HUES6 (cell line): ENCODE results near the gene PDP2.
"Not testable (repeated sequence)": the region's sequence is repeated elsewhere in the genome, so short reads cannot be mapped to it uniquely, and the experiment has no call there.

Experiments used
- H3K27ac ChIP-seq: 2 replicates; pipeline ENCODE4 v1.7.0; 2013; ENCODE audit warnings: low read depth, mild to moderate bottlenecking, low read length, inconsistent platforms
- H3K27me3 ChIP-seq: 2 replicates; pipeline ENCODE4 v1.6.1; 2013; ENCODE audit warnings: low read length; ENCODE audit not compliant: control insufficient read depth, insufficient read depth
- H3K36me3 ChIP-seq: 2 replicates; pipeline ENCODE4 v1.6.1; 2013; ENCODE audit warnings: low read length; ENCODE audit not compliant: control insufficient read depth, insufficient read depth
- H3K4me1 ChIP-seq: 2 replicates; pipeline ENCODE4 v1.6.1; 2013; ENCODE audit warnings: low read length; ENCODE audit not compliant: control insufficient read depth, insufficient read depth
- H3K4me3 ChIP-seq: 2 replicates; pipeline ENCODE4 v1.5.1; 2013; ENCODE audit warnings: low read depth, low read length
- H3K9ac ChIP-seq: one replicate; pipeline ENCODE4 v1.6.1; 2013; ENCODE audit warnings: mild to moderate bottlenecking, low read length
- H3K9me3 ChIP-seq: 2 replicates; pipeline ENCODE4 v1.6.1; 2013; ENCODE audit warnings: low read depth, low read length; ENCODE audit not compliant: control insufficient read depth, insufficient read depth

The PDP2 gene

DNA sequence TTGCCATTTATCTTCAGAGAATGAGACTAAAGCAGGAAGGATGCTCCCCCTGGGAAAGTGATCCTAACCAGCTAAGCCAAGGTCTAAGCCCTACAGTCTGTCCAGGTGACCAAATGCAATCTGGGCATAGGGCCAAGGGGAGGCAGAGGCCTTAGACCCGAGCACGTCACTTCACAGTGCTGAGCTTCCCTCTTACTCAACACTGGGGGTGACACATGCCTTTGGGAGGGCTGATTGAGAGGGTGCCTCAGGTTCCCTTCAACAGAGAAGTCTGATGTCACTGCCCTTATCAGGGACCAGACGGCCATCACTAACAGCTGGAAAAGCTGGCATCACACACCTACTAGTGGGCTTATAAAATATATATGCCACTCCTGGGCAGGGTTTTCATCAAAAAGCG is 49.9 kb downstream of the PDP2 start:
- peaks cover 8% of the 10 kb centered on the region; the same call in 1 of the 2 replicates for H3K36me3 ChIP-seq
- H3K27me3 ChIP-seq, result peaks cover 32% of the 10 kb centered on the region
- no peak overlapping the region for H3K27ac ChIP-seq
- H3K4me1 ChIP-seq, result peaks cover 17% of the 10 kb centered on the region
- H3K9ac ChIP-seq, result no peak overlapping the region
- H3K4me3 ChIP-seq, result no peak overlapping the region
- H3K9me3 ChIP-seq, result no peaks in the 10 kb centered on the region

DNA sequence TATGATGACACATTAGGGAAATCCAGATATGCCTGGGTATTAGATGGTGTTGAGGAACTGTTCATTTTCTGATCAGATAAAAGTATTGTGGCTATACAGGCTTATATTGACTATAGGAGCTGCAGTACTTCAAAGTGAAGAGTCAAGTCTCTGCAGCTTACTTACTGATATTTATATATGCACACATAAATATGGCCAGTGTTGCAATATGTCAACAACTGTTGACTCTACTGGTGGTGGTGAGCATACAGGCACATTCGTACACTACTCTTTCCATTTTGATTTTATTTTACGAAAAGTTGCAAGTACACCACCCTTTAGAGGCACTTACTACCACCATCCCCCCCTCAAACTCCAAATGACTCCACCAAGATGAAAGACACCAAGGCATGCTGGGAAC is 51.4 kb downstream of the PDP2 start:
- H3K4me1 ChIP-seq, result peaks cover 22% of the 10 kb centered on the region
- peaks cover 8% of the 10 kb centered on the region; the same call in 1 of the 2 replicates for H3K36me3 ChIP-seq
- no peak overlapping the region for H3K4me3 ChIP-seq
- no peak overlapping the region for H3K27ac ChIP-seq
- H3K9me3 ChIP-seq, result no peaks in the 10 kb centered on the region
- H3K27me3 ChIP-seq, result peaks cover 24% of the 10 kb centered on the region
- no peak overlapping the region for H3K9ac ChIP-seq

DNA sequence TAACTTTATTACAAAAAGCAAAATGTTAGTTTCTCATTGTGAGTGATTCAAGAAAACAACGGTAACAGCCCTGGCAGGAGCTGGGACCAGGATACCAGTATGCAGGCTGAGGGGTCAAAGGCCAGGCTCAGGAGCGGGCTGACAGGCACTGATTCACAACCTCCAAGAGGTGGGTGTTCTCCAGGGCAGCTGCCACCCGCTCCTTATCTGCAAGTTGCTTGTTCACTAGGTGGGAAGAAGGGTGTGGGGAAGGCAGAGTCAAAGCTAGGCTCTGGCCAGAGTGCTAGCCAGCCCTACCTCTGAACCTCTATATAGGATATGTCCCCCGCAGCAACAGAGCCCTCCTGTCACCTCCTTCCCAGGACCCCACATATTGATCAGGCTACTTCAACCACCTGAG is 51.8 kb downstream of the PDP2 start:
- H3K9me3 ChIP-seq, result no peaks in the 10 kb centered on the region
- H3K4me3 ChIP-seq, result no peak overlapping the region
- peaks cover 18% of the 10 kb centered on the region for H3K4me1 ChIP-seq
- peaks cover 20% of the 10 kb centered on the region for H3K27me3 ChIP-seq
- no peak overlapping the region for H3K9ac ChIP-seq
- H3K36me3 ChIP-seq, result peaks cover 8% of the 10 kb centered on the region; the same call in 1 of the 2 replicates
- H3K27ac ChIP-seq, result no peak overlapping the region

DNA sequence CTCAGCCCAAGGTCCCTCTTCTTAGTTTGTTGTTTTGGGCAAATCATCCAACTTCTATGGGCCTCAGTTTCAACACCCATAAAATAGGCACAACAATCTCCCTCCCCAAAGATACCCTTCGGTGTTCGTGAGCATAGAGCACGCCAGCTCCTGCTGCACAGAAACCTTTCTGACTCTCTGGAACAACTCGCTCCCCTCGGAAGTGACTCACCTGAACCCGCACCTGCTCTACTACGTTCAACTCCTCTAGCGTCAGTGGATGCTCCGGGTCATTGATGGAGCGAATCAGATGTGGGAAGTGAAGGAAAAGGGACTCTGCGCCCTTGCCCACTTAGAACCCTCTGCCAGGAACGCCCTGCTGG is 53.4 kb downstream of the PDP2 start:
- no peak overlapping the region for H3K27ac ChIP-seq

GRCh38 chr16:66934138-66934838 is 54.0 kb downstream of the PDP2 start, which contains the start of gene CIAO2B:
Gene CIAO2B (minus strand): TSS chr16:66934402. CDS start chr16:66934364, 38 bp downstream.
- Histone ChIP-seq H3K4me3 (peak within 1 kb of the TSS; percentile 96), H3K4me1 (peaks cover 12% of the 10 kb centered on the region; the same call in 1 of the 2 replicates), H3K27me3 (peaks cover 10% of the 10 kb centered on the region), H3K9ac (peak within 1 kb of the TSS; percentile 94), H3K27ac (no peak within 1 kb of the TSS), H3K9me3 (no peaks in the 10 kb centered on the region), H3K36me3 (peaks cover 18% of the 10 kb centered on the region)

More for the DNA sequence above, 53.4 kb downstream of the PDP2 start:
- H3K9me3 ChIP-seq, result no peaks in the 10 kb centered on the region
- peaks cover 13% of the 10 kb centered on the region; the same call in 1 of the 2 replicates for H3K36me3 ChIP-seq
- peak overlapping the region; percentile 94 for H3K9ac ChIP-seq
- H3K4me1 ChIP-seq, result peaks cover 12% of the 10 kb centered on the region; the same call in 1 of the 2 replicates
- H3K4me3 ChIP-seq, result peak overlapping the region; percentile 96
- H3K27me3 ChIP-seq, result peaks cover 10% of the 10 kb centered on the region

DNA sequence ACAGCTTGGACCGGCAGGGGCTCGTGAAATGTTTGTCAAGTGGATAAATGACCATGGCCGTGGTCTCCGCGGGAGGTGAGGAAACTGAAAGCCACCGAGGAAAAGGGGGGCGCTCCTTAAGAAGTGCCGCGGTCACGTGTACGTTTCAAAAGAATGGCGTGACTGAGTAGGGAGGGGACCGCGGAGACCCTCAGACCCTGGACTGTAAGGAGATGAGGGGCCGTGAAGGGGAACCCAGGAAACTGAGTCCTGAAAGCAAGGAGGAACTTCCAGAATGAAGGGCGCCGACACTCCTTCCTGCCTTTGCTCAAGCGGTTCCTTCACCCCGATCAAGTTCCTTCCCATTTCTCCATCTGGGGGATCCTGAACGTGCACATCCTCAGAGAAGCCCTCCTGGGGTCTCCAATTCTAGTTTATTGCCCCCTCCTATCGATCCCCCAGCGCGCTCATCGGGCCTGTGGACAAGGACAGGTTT is 54.6 kb downstream of the PDP2 start:
- peaks cover 23% of the 10 kb centered on the region for H3K36me3 ChIP-seq
- H3K27me3 ChIP-seq, H3K9me3 ChIP-seq, H3K27ac ChIP-seq: not testable (repeated sequence)
- H3K4me1 ChIP-seq, result peaks cover 12% of the 10 kb centered on the region; the same call in 1 of the 2 replicates
- H3K9ac ChIP-seq, result peak overlapping the region; percentile 94
- H3K4me3 ChIP-seq, result peak overlapping the region; percentile 96

DNA sequence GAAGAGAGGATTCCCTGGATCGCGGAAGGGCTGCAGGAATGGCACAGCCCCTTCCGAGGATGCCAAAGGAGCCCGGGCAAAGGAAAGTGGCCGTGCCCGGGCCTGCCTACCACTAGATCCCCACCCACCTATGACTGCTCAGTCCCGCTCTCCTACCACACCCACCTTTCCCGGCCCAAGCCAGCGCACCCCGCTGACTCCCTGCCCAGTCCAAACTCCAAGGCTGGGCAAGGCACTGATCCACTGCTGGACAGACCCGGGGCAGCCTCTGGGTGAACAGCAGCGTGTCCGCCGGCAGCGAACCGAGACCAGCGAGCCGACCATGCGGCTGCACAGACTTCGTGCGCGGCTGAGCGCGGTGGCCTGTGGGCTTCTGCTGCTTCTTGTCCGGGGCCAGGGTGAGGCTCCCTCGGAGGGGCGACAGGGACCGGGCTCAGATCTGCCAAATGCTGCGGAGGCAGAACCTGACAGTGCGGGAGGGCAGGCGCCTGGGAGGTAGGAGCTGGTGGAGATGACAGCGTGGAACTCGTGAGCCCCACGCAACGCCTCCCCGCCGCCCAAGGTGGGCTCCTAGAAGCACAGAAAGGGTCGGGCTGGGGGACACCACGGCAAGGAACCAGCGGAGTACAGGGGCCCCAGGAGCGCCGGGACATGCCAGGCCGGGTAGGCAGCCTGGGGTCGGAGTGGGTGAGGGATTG is 55.1 kb downstream of the PDP2 start, which contains the start of gene CES2:
Gene CES2, plus strand, starts transcription at position 203 of the 698 bp plus-strand sequence. Its CDS starts 120 bp downstream, at position 323.
- H3K9ac ChIP-seq, result peak within 1 kb of the TSS; percentile 94
- H3K27me3 ChIP-seq, result peaks cover 10% of the 10 kb centered on the region
- peaks cover 29% of the 10 kb centered on the region for H3K36me3 ChIP-seq

DNA sequence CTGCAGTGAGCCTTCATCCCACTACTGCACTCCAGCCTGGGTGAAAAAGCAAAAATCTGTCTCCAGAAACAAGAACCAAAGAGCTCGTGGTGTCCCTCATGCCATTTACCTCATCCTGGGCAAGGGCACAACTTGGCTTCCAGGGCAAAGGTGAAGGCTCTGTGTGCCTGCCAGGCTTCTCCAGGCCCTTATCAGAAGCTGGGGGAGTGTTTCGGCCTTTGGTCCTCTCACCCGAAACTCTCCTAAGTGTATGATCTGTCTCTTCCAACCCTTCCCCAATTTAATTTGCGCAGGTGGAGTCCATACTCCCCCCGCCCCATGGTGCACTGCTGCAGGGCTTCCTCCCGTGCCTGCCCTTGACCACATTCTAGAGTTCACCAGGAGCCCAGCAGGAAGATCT is 56.1 kb downstream of the PDP2 start:
- H3K4me1 ChIP-seq, result peaks cover 12% of the 10 kb centered on the region; the same call in 1 of the 2 replicates

More for the DNA sequence above, 55.1 kb downstream of the PDP2 start, which contains the start of gene CES2:
- Histone ChIP-seq H3K9me3 (no peaks in the 10 kb centered on the region), H3K4me3 (peak within 1 kb of the TSS; percentile 96), H3K4me1 (peaks cover 12% of the 10 kb centered on the region; the same call in 1 of the 2 replicates), H3K27ac (no peak within 1 kb of the TSS)

GRCh38 chr16:66936889-66937554 is 56.7 kb downstream of the PDP2 start:
- Histone ChIP-seq H3K4me1 (peaks cover 12% of the 10 kb centered on the region; the same call in 1 of the 2 replicates), H3K27me3 (peaks cover 10% of the 10 kb centered on the region), H3K9ac (no peak overlapping the region), H3K9me3 (no peaks in the 10 kb centered on the region), H3K27ac (no peak overlapping the region), H3K4me3 (no peak overlapping the region), H3K36me3 (peaks cover 41% of the 10 kb centered on the region)

More for the DNA sequence above, 56.1 kb downstream of the PDP2 start:
- Histone ChIP-seq H3K9ac (no peak overlapping the region), H3K4me3 (no peak overlapping the region), H3K27ac (no peak overlapping the region), H3K27me3 (peaks cover 10% of the 10 kb centered on the region), H3K9me3 (no peaks in the 10 kb centered on the region), H3K36me3 (peaks cover 39% of the 10 kb centered on the region)

DNA sequence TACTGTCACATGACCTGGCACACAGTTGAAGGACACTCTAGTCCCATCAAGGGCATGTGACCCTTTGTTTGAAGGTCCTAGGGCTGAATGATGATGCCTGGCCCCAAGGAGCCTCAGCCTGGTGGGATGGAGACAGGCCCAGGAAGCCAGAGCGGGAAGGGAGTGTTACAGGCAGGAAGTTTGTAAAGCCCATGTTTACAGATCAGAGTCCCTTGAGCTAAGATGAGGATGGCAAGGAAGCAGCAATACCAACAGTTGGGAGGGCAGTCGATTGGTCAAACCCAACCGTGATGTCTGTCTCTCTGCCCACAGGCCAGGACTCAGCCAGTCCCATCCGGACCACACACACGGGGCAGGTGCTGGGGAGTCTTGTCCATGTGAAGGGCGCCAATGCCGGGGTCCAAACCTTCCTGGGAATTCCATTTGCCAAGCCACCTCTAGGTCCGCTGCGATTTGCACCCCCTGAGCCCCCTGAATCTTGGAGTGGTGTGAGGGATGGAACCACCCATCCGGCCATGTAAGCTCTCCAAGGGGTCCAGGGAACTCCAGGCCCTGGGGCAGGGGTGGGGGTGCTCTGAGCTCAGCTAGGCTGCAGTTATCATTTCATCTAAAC is 57.5 kb downstream of the PDP2 start:
- peaks cover 10% of the 10 kb centered on the region for H3K27me3 ChIP-seq
- no peak overlapping the region for H3K9ac ChIP-seq
- H3K9me3 ChIP-seq, result no peaks in the 10 kb centered on the region
- no peak overlapping the region for H3K27ac ChIP-seq
- H3K36me3 ChIP-seq, result peaks cover 45% of the 10 kb centered on the region
- H3K4me3 ChIP-seq, result no peak overlapping the region
- peaks cover 12% of the 10 kb centered on the region; the same call in 1 of the 2 replicates for H3K4me1 ChIP-seq
